ENCODE measurements around the gene KIF12. TPM values are rescaled to one million over a fixed set of nuclear protein-coding genes. Genes with fewer than 3 reads are reported as not detected.

The KIF12 gene
- total RNA-seq, 1 experiment from 2014 or later = 6.3 TPM

DNA sequence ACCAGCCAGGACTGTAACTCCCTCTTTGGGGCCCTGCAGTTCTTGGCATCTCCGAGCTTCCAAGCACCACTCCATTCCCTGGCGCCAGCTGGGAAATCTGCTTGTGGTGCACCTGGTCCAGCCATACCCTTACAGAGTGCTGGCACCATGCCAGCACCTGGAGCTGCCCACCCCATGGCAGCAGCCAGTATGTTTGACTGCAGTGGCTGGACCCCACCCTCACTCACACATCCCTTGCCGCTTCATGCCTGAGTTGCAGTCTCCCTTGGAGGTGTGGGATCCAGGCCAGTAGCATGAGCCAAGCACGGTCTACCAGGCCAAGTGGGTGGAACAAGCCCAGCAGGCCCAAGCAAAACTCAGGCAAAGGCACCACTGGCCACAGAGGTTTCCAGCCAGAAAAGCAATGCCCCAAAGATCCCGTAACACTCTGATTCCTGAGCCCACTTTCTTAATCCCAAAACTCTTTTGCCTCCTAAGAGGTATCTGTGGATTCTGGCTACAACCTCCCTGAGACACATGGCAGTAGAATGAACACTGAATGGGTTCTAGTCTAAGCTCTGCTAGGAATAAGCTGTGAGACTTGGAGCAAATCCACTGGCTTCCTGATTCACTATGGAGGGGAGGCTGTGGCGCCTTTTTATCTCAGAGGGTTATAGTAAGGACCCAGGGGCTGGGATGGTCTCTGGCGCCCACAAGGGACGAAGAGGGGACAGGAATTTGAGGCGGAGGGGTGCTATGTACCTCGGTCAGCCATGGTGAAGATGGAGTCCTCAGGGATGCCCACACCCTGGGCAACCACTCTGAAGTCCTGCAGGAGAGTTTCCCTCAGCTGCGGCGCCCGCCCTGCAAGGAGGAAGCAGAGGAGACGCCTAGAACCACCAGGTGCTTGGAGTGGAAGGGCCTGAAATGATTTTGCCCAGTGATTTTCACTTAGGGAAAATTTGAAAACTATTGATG is 26.6 kb downstream of the KIF12 start:
- Histone ChIP-seq H3K9me3 (ENCODE audit: low read length) (no peaks in the 10 kb centered on the region), H3K4me1 (ENCODE audit: insufficient read depth, low read length) (no peaks in the 10 kb centered on the region), H3K4me2 (ENCODE audit: low read length) (no peak overlapping the region), H3K27me3 (ENCODE audit: low read length) (no peaks in the 10 kb centered on the region), H3F3A (ENCODE audit: low read length, unreplicated experiment) (no peaks in the 10 kb centered on the region), H4K20me1 (ENCODE audit: low read length) (no peaks in the 10 kb centered on the region), H3K9me2 (replicated peaks; ENCODE audit: low read length) (no peaks in the 10 kb centered on the region), H3K36me3 (ENCODE audit: low read depth, low read length) (no peaks in the 10 kb centered on the region), H3K9ac (ENCODE audit: low read length) (no peak overlapping the region), H3K4me3 (ENCODE audit: low read length) (no peak overlapping the region), H2AFZ (ENCODE audit: low read length) (no peak overlapping the region), H3K79me2 (ENCODE audit: low read length) (no peaks in the 10 kb centered on the region), H3K27ac (ENCODE audit: low read length) (no peak overlapping the region)
- CTCF ChIA-PET = no interaction called here
- BruUV-seq (replicated peaks) = no TSS peak
- TF ChIP-seq EZH2 (IDR thresholded peaks at IDR 0.05; ENCODE audit: low read length, unreplicated experiment) (no peak), EZH2phosphoT487 (IDR thresholded peaks at IDR 0.05; ENCODE audit: borderline replicate concordance, low read length) (no peak)
- DNase-seq = no peak
- ATAC-seq = no peak
- intact Hi-C loops (cut with micrococcal nuclease) = no loop called here
- POLR2A ChIA-PET (ENCODE audit: unreplicated experiment) = no interaction called here

DNA sequence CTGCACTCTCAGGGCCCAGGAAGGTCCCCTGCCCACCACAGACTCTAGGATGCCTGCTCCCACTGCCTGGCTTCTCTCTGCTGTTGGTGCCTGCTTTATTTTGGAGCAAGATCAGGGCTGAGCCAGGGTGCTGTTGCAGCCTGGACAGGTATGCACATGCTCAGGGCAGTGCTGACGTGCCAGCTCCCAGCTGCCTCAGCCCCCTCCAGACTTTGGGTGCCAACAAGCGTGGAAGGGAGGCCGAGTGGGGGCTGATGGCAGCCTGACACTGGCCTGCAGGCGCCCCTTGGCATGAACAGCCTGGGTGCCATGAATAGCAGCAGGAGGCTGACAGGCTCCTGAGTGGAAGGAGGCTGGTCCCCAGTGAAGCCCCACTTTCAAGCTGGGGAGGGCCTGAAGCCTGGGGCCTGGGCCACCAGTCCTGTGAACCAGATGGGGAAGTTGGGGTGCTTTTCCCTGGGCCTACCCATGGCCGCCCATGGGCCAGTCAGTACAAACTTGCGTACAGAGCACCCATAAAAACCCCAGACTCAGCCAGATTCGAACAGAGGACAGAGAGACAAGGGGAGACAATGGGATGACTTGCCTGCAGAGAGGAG is 27.8 kb downstream of the KIF12 start:
- Histone ChIP-seq H3K4me1 (ENCODE audit: insufficient read depth, low read length) (no peaks in the 10 kb centered on the region), H3K4me3 (ENCODE audit: low read length) (no peak overlapping the region), H3K9me2 (replicated peaks; ENCODE audit: low read length) (no peaks in the 10 kb centered on the region), H3K27me3 (ENCODE audit: low read length) (no peaks in the 10 kb centered on the region), H3K27ac (ENCODE audit: low read length) (no peak overlapping the region), H3K36me3 (ENCODE audit: low read depth, low read length) (no peaks in the 10 kb centered on the region), H4K20me1 (ENCODE audit: low read length) (no peaks in the 10 kb centered on the region), H3K9ac (ENCODE audit: low read length) (no peak overlapping the region), H3K4me2 (ENCODE audit: low read length) (no peak overlapping the region), H3K9me3 (ENCODE audit: low read length) (no peaks in the 10 kb centered on the region), H3F3A (ENCODE audit: low read length, unreplicated experiment) (no peaks in the 10 kb centered on the region), H3K79me2 (ENCODE audit: low read length) (no peaks in the 10 kb centered on the region), H2AFZ (ENCODE audit: low read length) (no peak overlapping the region)
- no TSS peak for BruUV-seq (replicated peaks)
- TF ChIP-seq EZH2 (IDR thresholded peaks at IDR 0.05; ENCODE audit: low read length, unreplicated experiment) = no peak
- TF ChIP-seq EZH2phosphoT487 (IDR thresholded peaks at IDR 0.05; ENCODE audit: borderline replicate concordance, low read length) = no peak
- TF ChIP-seq, protein P1, sequence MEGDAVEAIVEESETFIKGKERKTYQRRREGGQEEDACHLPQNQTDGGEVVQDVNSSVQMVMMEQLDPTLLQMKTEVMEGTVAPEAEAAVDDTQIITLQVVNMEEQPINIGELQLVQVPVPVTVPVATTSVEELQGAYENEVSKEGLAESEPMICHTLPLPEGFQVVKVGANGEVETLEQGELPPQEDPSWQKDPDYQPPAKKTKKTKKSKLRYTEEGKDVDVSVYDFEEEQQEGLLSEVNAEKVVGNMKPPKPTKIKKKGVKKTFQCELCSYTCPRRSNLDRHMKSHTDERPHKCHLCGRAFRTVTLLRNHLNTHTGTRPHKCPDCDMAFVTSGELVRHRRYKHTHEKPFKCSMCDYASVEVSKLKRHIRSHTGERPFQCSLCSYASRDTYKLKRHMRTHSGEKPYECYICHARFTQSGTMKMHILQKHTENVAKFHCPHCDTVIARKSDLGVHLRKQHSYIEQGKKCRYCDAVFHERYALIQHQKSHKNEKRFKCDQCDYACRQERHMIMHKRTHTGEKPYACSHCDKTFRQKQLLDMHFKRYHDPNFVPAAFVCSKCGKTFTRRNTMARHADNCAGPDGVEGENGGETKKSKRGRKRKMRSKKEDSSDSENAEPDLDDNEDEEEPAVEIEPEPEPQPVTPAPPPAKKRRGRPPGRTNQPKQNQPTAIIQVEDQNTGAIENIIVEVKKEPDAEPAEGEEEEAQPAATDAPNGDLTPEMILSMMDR (conservative IDR thresholded peaks at IDR 0.05; ENCODE audit: low read depth, low read length) = no peak
- ChIA-PET CTCF (no interaction called here), POLR2A (ENCODE audit: unreplicated experiment) (no interaction called here)
- DNase-seq = no peak
- ATAC-seq = no peak
- intact Hi-C loops (cut with micrococcal nuclease) = no loop called here

- H3K9ac ChIP-seq (ENCODE audit: low read length) = no peak overlapping the region
- H3K4me2 ChIP-seq (ENCODE audit: low read length) = no peak overlapping the region
- ATAC-seq = no peak
- H2AFZ ChIP-seq (ENCODE audit: low read length) = no peak overlapping the region
- no peak for DNase-seq
- H3K79me2 ChIP-seq (ENCODE audit: low read length) = no peaks in the 10 kb centered on the region
- H3K4me3 ChIP-seq (ENCODE audit: low read length) = no peak overlapping the region
- no peaks in the 10 kb centered on the region for H3K4me1 ChIP-seq (ENCODE audit: insufficient read depth, low read length)
- no peaks in the 10 kb centered on the region for H3F3A ChIP-seq (ENCODE audit: low read length, unreplicated experiment)
- BruUV-seq (replicated peaks) = no TSS peak
- H4K20me1 ChIP-seq (ENCODE audit: low read length) = no peaks in the 10 kb centered on the region
- no peaks in the 10 kb centered on the region for H3K36me3 ChIP-seq (ENCODE audit: low read depth, low read length)
- CTCF ChIA-PET = no interaction called here
- H3K27ac ChIP-seq (ENCODE audit: low read length) = no peak overlapping the region
- H3K9me3 ChIP-seq (ENCODE audit: low read length) = no peaks in the 10 kb centered on the region
- TF ChIP-seq, protein P1 (conservative IDR thresholded peaks at IDR 0.05; ENCODE audit: low read depth, low read length) = no peak
- TF ChIP-seq EZH2phosphoT487 (IDR thresholded peaks at IDR 0.05; ENCODE audit: borderline replicate concordance, low read length) = no peak
- TF ChIP-seq EZH2 (IDR thresholded peaks at IDR 0.05; ENCODE audit: low read length, unreplicated experiment) = no peak
- POLR2A ChIA-PET (ENCODE audit: unreplicated experiment) = no interaction called here
- intact Hi-C loops (cut with micrococcal nuclease) = no loop called here
- no peaks in the 10 kb centered on the region for H3K27me3 ChIP-seq (ENCODE audit: low read length)
- no peaks in the 10 kb centered on the region for H3K9me2 ChIP-seq (replicated peaks; ENCODE audit: low read length)
These were observed 28.6 kb downstream of the KIF12 start for GRCh38 chr9:114070188-114071103.

All from PC-3 (cell line).